Activated CD4-positive, alpha-beta T cell treated with anti-CD3 and anti-CD28 coated beads for 24 hours (primary cell): Measurements from ENCODE around the gene DDN.
A peak's percentile ranks its signal among the peaks of the same experiment; 100 is the strongest.

Experiments used
- DNase-seq, 2 donors: peaks; one replicate each; pipeline ENCODE4 v3.0.0-alpha.2; 2020; ENCODE audit warnings: low read depth in 2 of 2

DDN gene

GRCh38 chr12:48981757-48982157 is 17.4 kb downstream of the DDN start:
- no peak for DNase-seq

- DNase-seq, result no peak
Observed at GRCh38 chr12:48980953-48981756, 18.0 kb downstream of the DDN start.

GRCh38 chr12:48980389-48980952 is 18.7 kb downstream of the DDN start:
- DNase-seq, result no peak

- DNase-seq, result no peak
Observed at GRCh38 chr12:48979602-48980388, 19.4 kb downstream of the DDN start.

GRCh38 chr12:48978741-48979601 is 20.2 kb downstream of the DDN start:
- DNase-seq, result no peak

GRCh38 chr12:48978291-48978740 is 20.9 kb downstream of the DDN start, which contains the start of gene WNT1:
TSS of gene WNT1 (plus strand) at chr12:48978322. CDS start at chr12:48978651, 329 bp downstream.
- no peak for DNase-seq

- peak; percentile 79 to 80 for DNase-seq
Observed at GRCh38 chr12:48977290-48978281, 21.6 kb downstream of the DDN start.

- DNase-seq, result no peak
Observed at GRCh38 chr12:48973941-48974673, 25.1 kb downstream of the DDN start.

GRCh38 chr12:48973531-48973930 is 25.6 kb downstream of the DDN start:
- no peak for DNase-seq

GRCh38 chr12:48972952-48973483 is 26.2 kb downstream of the DDN start:
- no peak for DNase-seq

GRCh38 chr12:48972213-48972951 is 26.8 kb downstream of the DDN start:
- DNase-seq, result no peak

- no peak for DNase-seq
Observed at GRCh38 chr12:48970702-48971334, 28.4 kb downstream of the DDN start.

GRCh38 chr12:48969833-48970701 is 29.1 kb downstream of the DDN start:
- no peak for DNase-seq

GRCh38 chr12:48969160-48969771 is 29.9 kb downstream of the DDN start:
- DNase-seq, result no peak

GRCh38 chr12:48968467-48968866 is 30.7 kb downstream of the DDN start:
- DNase-seq, result no peak

GRCh38 chr12:48967991-48968390 is 31.2 kb downstream of the DDN start:
- DNase-seq, result no peak
